Stimulated activated CD4-positive, alpha-beta T cell treated with anti-CD3 and anti-CD28 coated beads, Interleukin-4, amount 100 ng/mL, for 48 hours (primary cell): ENCODE results near the gene HABP4.
A peak's percentile ranks its signal among the peaks of the same experiment; 100 is the strongest.

Experiments used
- DNase-seq, 2 donors: peaks; one replicate each; pipeline ENCODE4 v3.0.0-alpha.2; 2020; ENCODE audit warnings: low read depth in 2 of 2

HABP4 gene

GRCh38 chr9:96436063-96436455, 13.9 kb upstream of the HABP4 start:
- no peak for DNase-seq

DNA sequence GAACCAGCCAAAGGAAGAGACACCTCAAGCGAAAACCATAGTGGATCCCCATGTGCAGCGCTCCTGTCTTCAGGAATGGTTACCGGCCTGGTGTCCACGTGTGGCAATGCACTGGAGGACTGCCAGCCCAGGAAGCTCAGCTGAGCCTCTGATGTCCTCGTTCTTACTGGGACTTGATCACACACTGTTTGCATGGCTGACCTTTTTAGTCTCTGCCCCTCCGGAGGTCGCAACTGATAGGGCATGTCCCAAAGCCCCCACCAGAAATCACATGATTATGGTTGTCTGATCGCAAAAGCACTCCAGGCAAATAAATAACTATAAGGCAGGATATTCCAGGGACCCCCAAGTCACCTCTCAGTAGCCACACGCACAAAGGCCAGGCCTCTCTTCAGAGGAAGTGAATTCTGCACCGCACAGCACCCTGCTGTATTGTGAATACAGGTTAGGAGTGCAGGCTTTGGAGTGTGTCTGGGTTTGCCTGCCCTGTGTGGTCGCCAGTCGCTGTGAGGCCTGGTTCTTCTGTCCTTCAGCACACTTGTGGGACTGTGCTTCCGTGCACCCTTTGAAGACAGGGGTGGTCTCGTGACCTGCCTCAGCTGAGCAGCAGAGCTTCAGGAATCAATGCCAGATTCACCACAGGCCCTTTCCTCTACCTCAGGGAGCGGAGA, 13.4 kb upstream of the HABP4 start:
- DNase-seq: no peak

DNA sequence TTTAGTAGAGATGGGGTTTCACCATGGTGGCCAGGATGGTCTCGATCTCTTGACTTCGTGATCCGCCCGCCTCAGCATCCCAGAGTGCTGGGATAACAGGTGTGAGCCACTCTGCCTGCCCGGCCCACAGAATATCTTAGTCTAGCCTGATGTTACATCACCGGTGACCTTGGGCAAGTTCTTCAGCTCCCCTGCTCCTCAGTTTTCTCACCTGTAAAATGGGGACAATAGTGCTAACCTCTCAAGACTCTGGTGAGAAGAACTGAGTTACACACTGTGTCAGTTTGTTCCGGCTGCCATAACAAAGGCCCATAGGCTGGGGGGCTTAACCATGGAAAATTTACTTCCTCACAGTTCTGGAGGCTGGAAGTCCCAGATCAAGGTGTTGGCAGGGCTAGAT, 12.5 kb upstream of the HABP4 start:
- no peak for DNase-seq

- no peak for DNase-seq
These were observed 9.2 kb upstream of the HABP4 start for GRCh38 chr9:96440671-96441199.

- peak in 1 of 2 donors; percentile 4 for DNase-seq
These were observed 8.0 kb upstream of the HABP4 start for GRCh38 chr9:96441798-96442445.

GRCh38 chr9:96442491-96442890, 7.5 kb upstream of the HABP4 start:
- no peak for DNase-seq

DNA sequence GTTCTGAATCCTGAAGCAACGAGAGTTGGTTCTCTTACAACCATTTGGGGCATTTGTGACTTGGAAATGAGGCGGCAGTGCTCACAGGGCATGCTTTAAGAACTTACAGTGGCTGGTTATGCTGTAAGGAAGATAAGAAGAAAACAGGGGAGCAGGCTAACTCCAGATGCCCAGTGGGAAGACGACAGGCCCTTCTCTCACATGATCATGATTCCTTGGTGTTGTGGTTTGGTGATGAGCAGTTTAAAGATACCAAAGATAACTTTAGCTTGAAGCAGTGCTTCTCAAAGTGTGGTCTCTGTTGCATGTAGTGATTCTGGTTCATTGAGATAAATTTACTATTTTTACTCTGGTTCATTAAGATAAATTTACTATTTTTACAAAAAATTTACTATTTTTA, 2.6 kb upstream of the HABP4 start:
- DNase-seq: no peak

DNA sequence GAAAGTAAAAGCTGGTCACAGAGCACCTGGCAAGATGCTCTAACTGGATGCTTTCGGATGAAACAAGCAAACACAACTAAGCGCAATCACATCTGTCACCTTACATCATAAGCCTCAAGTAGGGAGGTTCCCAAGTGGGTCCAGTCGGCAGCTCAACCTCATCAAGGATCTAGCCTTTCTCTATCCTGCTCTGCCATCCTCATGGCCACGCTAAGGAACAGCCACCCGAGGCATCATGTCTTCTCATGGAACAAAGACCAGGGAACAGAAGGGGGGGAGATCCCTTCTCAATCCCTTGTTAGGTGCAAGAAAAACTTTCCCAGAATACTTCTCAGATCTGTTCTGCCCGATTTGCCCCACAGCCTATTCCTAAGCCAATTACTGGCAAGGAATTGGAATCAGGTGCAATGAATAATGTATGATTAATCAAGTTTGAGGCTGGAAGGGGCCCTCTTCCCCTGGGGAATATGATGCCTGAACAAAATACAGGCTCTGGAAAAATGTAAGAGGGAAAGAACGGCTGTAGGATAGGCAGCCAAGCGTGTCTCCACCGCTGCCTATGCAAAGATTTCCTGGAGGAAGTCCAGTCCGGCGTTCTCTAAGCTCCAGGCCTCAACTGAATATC, 1.3 kb upstream of the HABP4 start:
- DNase-seq: no peak

DNA sequence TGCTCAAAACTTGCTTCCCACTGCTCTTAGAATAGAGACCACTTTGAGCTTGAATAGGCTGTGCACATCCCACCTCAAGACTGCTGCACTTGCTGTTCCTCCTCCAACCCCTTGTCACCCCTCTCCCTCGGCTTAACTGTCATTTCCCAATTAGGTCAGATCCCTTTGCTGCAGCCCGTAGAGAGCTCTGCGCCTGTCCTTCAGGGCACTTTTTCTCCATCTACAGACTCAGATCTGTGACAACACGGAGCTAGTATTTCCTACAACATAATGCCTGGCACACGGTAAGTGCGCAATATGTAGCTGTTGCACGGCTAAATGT, 485 bp upstream of the HABP4 start:
- DNase-seq: no peak

DNA sequence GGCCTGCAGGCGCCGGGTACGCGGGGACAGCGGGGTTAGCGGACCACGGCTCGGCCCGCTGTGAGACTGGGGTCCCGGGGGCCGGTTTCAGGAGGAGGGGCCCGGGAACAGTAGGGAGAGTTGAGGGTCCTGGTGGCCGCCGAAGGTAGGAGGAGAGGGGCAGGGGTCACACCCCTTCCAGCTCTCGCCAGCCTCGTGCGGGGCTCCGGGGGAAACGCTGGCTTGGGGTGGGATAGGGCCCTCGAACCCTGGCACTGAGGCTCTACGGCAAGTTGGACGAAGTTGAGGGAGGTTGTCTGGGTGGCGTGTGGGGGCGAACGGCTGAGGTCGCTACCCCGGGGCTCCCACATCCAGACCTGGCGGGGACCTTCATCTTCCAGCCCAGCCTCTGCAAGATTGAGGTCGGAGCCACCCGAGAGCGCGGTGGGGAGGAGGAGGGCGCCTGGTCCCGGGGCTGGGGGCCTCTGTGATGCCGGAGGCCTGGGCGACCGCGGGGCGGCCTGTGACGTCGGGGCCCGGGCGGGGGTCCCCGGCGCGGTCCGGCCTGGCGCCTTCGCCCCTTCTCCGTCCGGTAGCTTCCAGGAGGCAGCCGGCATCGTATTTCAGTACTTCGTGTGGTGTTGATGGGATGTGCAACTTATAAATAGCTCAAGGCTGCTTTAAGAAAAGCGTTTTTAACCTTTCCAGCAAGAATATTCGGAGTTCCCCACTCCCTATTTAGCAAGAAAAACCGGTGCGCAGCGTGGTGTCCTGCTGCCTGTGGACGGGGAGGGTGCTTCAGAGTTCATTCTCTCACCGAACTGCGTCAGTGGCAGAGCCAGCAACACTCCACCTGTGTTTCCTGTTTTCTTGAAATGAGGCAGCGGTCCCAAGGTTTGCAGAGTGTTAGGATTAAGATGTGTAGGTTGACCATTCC, 902 bp downstream of the HABP4 start:
- peak in 1 of 2 donors; percentile 17 for DNase-seq

DNA sequence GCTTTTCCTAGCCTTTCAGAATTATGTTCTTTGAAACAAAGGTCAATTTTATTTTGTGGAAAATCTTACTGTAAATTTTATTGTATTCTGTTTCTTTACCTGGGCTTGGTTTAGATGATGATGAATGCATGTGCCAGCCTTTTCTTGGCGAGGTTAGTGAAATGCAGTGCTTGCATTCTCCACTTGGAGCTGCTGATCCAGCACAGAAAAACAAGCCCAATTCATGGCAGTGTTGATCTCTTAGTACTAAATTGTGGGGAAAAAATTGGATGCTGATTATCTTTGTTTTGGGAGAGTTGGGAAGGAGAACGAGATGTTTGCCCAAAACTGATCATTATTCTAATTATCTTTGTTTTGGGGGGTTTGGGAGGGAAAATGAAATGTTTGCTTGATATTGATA, 3.7 kb downstream of the HABP4 start:
- DNase-seq: no peak

- no peak for DNase-seq
These were observed 7.3 kb downstream of the HABP4 start for GRCh38 chr9:96457266-96457665.

DNA sequence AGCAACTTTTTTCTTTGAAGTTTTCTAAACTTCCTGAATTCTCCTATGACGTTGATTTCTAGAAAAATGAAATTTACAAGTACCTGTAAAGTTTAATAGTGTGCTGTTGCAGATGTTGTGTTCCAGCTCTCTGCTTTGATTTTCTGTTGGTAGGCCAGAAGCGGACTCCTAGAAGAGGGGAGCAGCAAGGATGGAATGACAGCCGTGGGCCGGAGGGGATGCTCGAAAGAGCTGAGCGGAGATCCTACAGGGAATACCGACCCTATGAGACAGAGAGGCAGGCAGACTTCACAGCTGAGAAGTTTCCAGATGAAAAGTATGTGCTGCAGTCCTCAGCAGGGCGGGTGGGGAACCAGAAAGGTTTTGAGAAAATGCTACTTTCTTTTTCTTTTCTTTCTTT, 8.3 kb downstream of the HABP4 start:
- no peak for DNase-seq

- no peak for DNase-seq
These were observed 9.5 kb downstream of the HABP4 start for GRCh38 chr9:96459268-96460007.

DNA sequence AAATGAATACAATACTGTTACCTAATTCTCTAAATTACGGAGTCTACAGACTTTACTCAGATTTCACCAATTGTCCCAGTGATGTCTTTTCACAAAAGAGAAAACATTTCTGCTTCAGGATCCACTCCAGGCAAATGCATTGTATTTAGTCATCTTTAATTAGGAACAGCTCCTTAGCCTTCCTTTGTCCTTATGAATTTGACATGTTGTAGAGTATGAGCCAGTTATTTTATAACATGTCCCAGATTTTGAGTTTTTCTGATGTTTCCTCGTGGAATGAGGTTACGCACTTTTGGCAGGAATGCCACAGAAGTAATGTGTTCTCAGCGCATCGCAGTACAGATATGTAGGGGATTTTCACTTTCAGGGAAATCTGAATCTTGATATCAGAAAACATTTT, 10.5 kb downstream of the HABP4 start:
- DNase-seq: no peak

- DNase-seq: no peak
These were observed 10.9 kb downstream of the HABP4 start for GRCh38 chr9:96460882-96461281.

DNA sequence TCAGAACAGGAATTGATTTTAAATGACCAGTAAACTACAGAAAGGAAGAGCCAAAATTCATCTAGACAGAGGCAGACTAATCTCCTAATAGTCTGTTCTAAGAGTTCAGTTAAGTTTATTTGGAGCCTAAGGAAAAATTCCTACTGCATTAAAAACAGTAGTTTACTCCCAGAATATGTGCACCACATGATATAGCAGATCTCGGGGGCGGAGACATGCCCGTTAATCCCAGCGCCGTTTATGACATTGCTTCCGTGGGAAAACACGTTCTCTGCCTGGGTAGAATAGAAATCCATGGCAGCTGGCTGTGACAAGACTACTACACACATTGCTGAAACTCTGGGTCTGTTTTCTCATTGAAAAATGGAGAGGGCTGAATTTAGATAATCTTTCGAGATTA, 11.4 kb downstream of the HABP4 start:
- no peak for DNase-seq

DNA sequence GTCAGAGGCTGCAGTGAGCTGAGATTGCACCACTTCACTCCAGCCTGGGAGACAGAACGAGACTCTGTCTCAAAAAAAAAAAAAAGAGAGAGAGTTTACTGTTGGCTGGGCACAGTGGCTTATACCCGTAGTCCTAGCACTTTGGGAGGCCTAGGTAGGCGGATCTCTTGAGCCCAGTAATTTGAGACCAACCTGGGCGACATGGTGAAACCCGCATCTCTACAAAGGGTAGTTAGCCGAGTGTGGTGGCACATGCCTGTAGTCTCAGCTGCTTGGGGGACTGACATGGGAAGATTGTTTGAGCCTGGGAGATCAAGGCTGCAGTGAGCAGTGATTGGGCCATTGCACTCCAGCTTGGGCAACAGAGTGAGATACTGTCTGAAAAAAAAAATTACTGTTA, 12.6 kb downstream of the HABP4 start:
- no peak for DNase-seq

DNA sequence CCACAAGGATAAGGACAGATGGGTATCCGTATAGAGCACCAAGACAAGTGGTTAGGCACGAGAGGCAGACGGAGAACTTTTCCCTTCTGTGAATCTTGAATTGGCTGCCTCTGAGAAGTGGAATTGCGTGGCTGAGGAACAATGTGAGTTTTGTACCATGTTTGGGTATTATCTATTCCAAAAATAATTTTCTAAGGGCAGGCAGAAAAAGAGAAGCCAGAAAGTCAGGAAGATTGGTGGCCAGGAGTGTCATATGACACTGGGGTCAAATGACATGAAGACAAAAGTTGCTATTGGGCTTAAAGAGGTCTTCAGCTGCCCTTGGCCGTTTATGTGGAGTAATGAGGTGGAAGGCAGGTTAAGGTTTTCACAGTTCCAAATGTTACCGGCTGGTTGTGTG, 14.5 kb downstream of the HABP4 start:
- DNase-seq: no peak

- DNase-seq: no peak
These were observed 17.8 kb downstream of the HABP4 start for GRCh38 chr9:96467784-96468183.

DNA sequence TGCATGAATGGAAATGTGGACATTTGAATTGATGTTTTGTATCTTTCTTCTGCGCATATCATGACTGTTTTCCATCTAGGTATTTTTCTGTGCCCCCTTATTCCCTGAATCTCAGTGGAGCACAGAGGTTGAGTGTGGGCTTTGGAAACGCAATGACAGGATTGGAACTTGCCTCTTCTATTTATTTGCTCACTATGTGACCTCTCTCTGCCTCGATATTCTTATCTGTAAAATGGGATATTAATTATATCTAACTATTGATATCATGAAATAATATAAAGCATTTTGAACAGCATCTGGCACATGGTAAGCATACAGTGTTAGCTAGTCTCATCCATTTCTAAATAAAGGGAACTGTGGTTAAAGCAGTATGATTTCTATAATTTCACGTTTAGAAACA, 26.0 kb downstream of the HABP4 start:
- DNase-seq: no peak

DNA sequence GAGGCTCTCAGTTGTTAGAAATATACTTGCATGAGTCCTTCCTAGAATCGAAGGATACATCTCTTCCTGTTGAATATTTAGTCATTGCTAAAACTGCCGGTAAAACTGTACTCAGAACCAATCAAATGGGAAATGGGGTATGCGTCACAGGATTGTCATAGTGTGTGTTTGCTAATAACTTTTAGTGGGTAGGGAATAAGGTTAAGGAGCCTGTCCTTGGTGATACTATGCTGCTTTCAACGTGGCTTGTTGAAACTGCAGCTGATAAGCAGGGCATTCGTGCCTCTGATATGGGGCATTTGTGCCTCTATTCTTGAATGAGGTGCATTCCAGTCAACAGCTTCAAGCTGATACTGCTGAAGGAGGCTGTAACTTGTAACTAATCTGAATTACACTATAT, 26.6 kb downstream of the HABP4 start:
- no peak for DNase-seq
